ENCODE measurements around the gene KLF13. TPM values are rescaled to one million over a fixed set of nuclear protein-coding genes. Genes with fewer than 3 reads are reported as not detected.
A peak's percentile ranks its signal among the peaks of the same experiment; 100 is the strongest.

KLF13 gene
- total RNA-seq, 1 experiment from 2014 or later, result 7.6 TPM

GRCh38 chr15:31297575-31298456, 28.8 kb upstream of the KLF13 start:
- in situ Hi-C loops (cut with HindIII; ENCODE audit: low sequenced_read_pairs), result no loop called here
- no peak for DNase-seq (ENCODE audit: low spot score)

GRCh38 chr15:31298707-31299172, 27.9 kb upstream of the KLF13 start:
- in situ Hi-C loops (cut with HindIII; ENCODE audit: low sequenced_read_pairs), result no loop called here
- DNase-seq (ENCODE audit: low spot score), result no peak

GRCh38 chr15:31300208-31300661, 26.4 kb upstream of the KLF13 start:
- in situ Hi-C loops (cut with HindIII; ENCODE audit: low sequenced_read_pairs), result no loop called here
- peak; percentile 55 for DNase-seq (ENCODE audit: low spot score)

- no peak for DNase-seq (ENCODE audit: low spot score)
- in situ Hi-C loops (cut with HindIII; ENCODE audit: low sequenced_read_pairs), result no loop called here
These were observed 25.5 kb upstream of the KLF13 start for GRCh38 chr15:31300981-31301672.

- in situ Hi-C loops (cut with HindIII; ENCODE audit: low sequenced_read_pairs), result no loop called here
- no peak for DNase-seq (ENCODE audit: low spot score)
These were observed 25.0 kb upstream of the KLF13 start for GRCh38 chr15:31301673-31301990.

GRCh38 chr15:31302029-31302657, 24.5 kb upstream of the KLF13 start:
- in situ Hi-C loops (cut with HindIII; ENCODE audit: low sequenced_read_pairs), result no loop called here
- DNase-seq (ENCODE audit: low spot score), result peak; percentile 44

GRCh38 chr15:31302778-31303725, 23.6 kb upstream of the KLF13 start:
- no peak for DNase-seq (ENCODE audit: low spot score)
- in situ Hi-C loops (cut with HindIII; ENCODE audit: low sequenced_read_pairs), result no loop called here

GRCh38 chr15:31303726-31304648, 22.6 kb upstream of the KLF13 start:
- no peak for DNase-seq (ENCODE audit: low spot score)
- in situ Hi-C loops (cut with HindIII; ENCODE audit: low sequenced_read_pairs), result no loop called here

GRCh38 chr15:31304751-31305365, 21.8 kb upstream of the KLF13 start:
- in situ Hi-C loops (cut with HindIII; ENCODE audit: low sequenced_read_pairs), result no loop called here
- peak; percentile 84 for DNase-seq (ENCODE audit: low spot score)

- DNase-seq (ENCODE audit: low spot score), result no peak
- in situ Hi-C loops (cut with HindIII; ENCODE audit: low sequenced_read_pairs), result no loop called here
These were observed 21.3 kb upstream of the KLF13 start for GRCh38 chr15:31305375-31305774.

- in situ Hi-C loops (cut with HindIII; ENCODE audit: low sequenced_read_pairs), result no loop called here
- no peak for DNase-seq (ENCODE audit: low spot score)
These were observed 20.7 kb upstream of the KLF13 start for GRCh38 chr15:31305796-31306425.

GRCh38 chr15:31306426-31307269, 20.0 kb upstream of the KLF13 start:
- DNase-seq (ENCODE audit: low spot score), result peak; percentile 42
- in situ Hi-C loops (cut with HindIII; ENCODE audit: low sequenced_read_pairs), result no loop called here

- in situ Hi-C loops (cut with HindIII; ENCODE audit: low sequenced_read_pairs), result no loop called here
These were observed 19.1 kb upstream of the KLF13 start for GRCh38 chr15:31307270-31308184.

GRCh38 chr15:31308185-31308639, 18.4 kb upstream of the KLF13 start:
- in situ Hi-C loops (cut with HindIII; ENCODE audit: low sequenced_read_pairs), result no loop called here
- no peak for DNase-seq (ENCODE audit: low spot score)

More at GRCh38 chr15:31307270-31308184, 19.1 kb upstream of the KLF13 start:
- no peak for DNase-seq (ENCODE audit: low spot score)
